H9 (cell line): ENCODE data around the gene TCEA2. TPM values are rescaled to one million over a fixed set of nuclear protein-coding genes. Genes with fewer than 3 reads are reported as not detected.

ENCODE experiments used
- DNase-seq: peaks from one replicate; pipeline ENCODE4 v3.0.0-alpha.2; 2017
- H2AFZ ChIP-seq: one replicate; pipeline ENCODE4 v1.6.1; 2013; ENCODE audit warnings: mild to moderate bottlenecking, low read length, control low read depth, moderate library complexity
- H2AK5ac ChIP-seq: 2 replicates; pipeline ENCODE4 v1.6.1; 2013; ENCODE audit warnings: low read length, control low read depth, mixed read lengths; ENCODE audit not compliant: insufficient read length
- H2BK120ac ChIP-seq: one replicate; pipeline ENCODE4 v1.6.1; 2013; ENCODE audit warnings: low read depth, mild to moderate bottlenecking, low read length, control low read depth, inconsistent platforms; ENCODE audit not compliant: poor library complexity, severe bottlenecking
- H2BK12ac ChIP-seq: 2 replicates; pipeline ENCODE4 v1.6.1; 2013; ENCODE audit warnings: low read length, control low read depth, mixed read lengths, low read depth; ENCODE audit not compliant: insufficient read length
- H2BK15ac ChIP-seq: 2 replicates; pipeline ENCODE4 v1.6.1; 2013; ENCODE audit warnings: low read depth, low read length, control low read depth
- H2BK20ac ChIP-seq: one replicate; pipeline ENCODE4 v1.6.1; 2013; ENCODE audit warnings: low read depth, mild to moderate bottlenecking, low read length, control low read depth, inconsistent platforms; ENCODE audit not compliant: poor library complexity, severe bottlenecking
- H2BK5ac ChIP-seq: 2 replicates; pipeline ENCODE4 v1.6.1; 2013; ENCODE audit warnings: low read length, control low read depth, mixed read lengths; ENCODE audit not compliant: insufficient read length
- H3K14ac ChIP-seq: 2 replicates; pipeline ENCODE4 v1.6.1; 2013; ENCODE audit warnings: low read length, control low read depth; ENCODE audit not compliant: insufficient read depth
- H3K18ac ChIP-seq: 2 replicates; pipeline ENCODE4 v1.6.1; 2013; ENCODE audit warnings: low read depth, mild to moderate bottlenecking, mixed read lengths, low read length, control low read depth; ENCODE audit not compliant: insufficient read length
- H3K23ac ChIP-seq: 2 replicates; pipeline ENCODE4 v1.6.1; 2013; ENCODE audit warnings: low read length, control low read depth, mixed read lengths, low read depth; ENCODE audit not compliant: insufficient read length
- H3K23me2 ChIP-seq: 2 replicates; pipeline ENCODE4 v1.6.1; 2013; ENCODE audit warnings: low read depth, mild to moderate bottlenecking, mixed read lengths, low read length, control low read depth; ENCODE audit not compliant: insufficient read length, poor library complexity, severe bottlenecking
- H3K27ac ChIP-seq: 2 replicates; pipeline ENCODE4 v1.5.1; 2013; ENCODE audit warnings: low read length, control low read depth, mixed read lengths, low read depth; ENCODE audit not compliant: insufficient read length
- H3K27me3 ChIP-seq: 2 replicates; pipeline ENCODE4 v1.6.1; 2013; ENCODE audit warnings: low read length, control low read depth, inconsistent platforms; ENCODE audit not compliant: insufficient read depth
- H3K4ac ChIP-seq: 2 replicates; pipeline ENCODE4 v1.6.1; 2013; ENCODE audit warnings: low read depth, mild to moderate bottlenecking, control low read depth, inconsistent platforms, low read length, moderate library complexity
- H3K4me1 ChIP-seq: 2 replicates; pipeline ENCODE4 v1.6.1; 2013; ENCODE audit warnings: low read length, control low read depth, inconsistent platforms; ENCODE audit not compliant: insufficient read depth
- H3K4me2 ChIP-seq: 2 replicates; pipeline ENCODE4 v1.6.1; 2013; ENCODE audit warnings: low read length, control low read depth, mixed read lengths; ENCODE audit not compliant: insufficient read length, insufficient read depth
- H3K56ac ChIP-seq: 2 replicates; pipeline ENCODE4 v1.6.1; 2013; ENCODE audit warnings: low read depth, mild to moderate bottlenecking, mixed read lengths, low read length, control low read depth; ENCODE audit not compliant: insufficient read length
- H3K79me1 ChIP-seq: 2 replicates; pipeline ENCODE4 v1.6.1; 2013; ENCODE audit warnings: low read depth, mild to moderate bottlenecking, moderate library complexity, low read length, control low read depth, inconsistent platforms; ENCODE audit not compliant: insufficient read depth, poor library complexity, severe bottlenecking
- H3K79me2 ChIP-seq: 2 replicates; pipeline ENCODE4 v1.6.1; 2013; ENCODE audit warnings: low read length, control low read depth, inconsistent platforms; ENCODE audit not compliant: insufficient read depth
- H3K9ac ChIP-seq: 2 replicates; pipeline ENCODE4 v1.6.1; 2013; ENCODE audit warnings: low read length, control low read depth, mixed read lengths; ENCODE audit not compliant: insufficient read length; ENCODE audit errors: extremely low read depth
- H3K9me3 ChIP-seq: one replicate; pipeline ENCODE4 v1.6.1; 2013; ENCODE audit warnings: low read depth, low read length, inconsistent platforms; ENCODE audit not compliant: control insufficient read depth
- H3T11ph ChIP-seq: one replicate; pipeline ENCODE4 v1.6.1; 2013; ENCODE audit warnings: mild to moderate bottlenecking, low read length, control low read depth, inconsistent platforms
- H4K20me1 ChIP-seq: one replicate; pipeline ENCODE4 v1.6.1; 2013; ENCODE audit not compliant: control insufficient read depth, insufficient read length, insufficient read depth
- H4K5ac ChIP-seq: 2 replicates; pipeline ENCODE4 v1.6.1; 2013; ENCODE audit warnings: low read depth, mild to moderate bottlenecking, mixed read lengths, low read length, control low read depth; ENCODE audit not compliant: insufficient read length
- H4K8ac ChIP-seq: replicated peaks from 2 replicates; pipeline ENCODE4 v1.6.1; 2013; ENCODE audit warnings: low read length, control low read depth, mixed read lengths, low read depth; ENCODE audit not compliant: insufficient read length
- H4K91ac ChIP-seq: 2 replicates; pipeline ENCODE4 v1.6.1; 2013; ENCODE audit warnings: low read depth, mild to moderate bottlenecking, moderate library complexity, mixed read lengths, low read length, control low read depth; ENCODE audit not compliant: insufficient read length
- H3K27ac Mint-ChIP-seq, 3 experiments: 2 replicates in 2 of 3; 3 replicates in 1 of 3; pipeline ENCODE4 v1.8.0; 2020 to 2021; ENCODE audit warnings: mixed read lengths in 3 of 3, mild to moderate bottlenecking in 1 of 3, moderate library complexity in 1 of 3
- H3K27me3 Mint-ChIP-seq: 2 replicates; pipeline ENCODE4 v1.8.0; 2021; ENCODE audit warnings: low read depth, mild to moderate bottlenecking, moderate library complexity, mixed read lengths
- H3K36me3 Mint-ChIP-seq, 3 experiments: 2 replicates in 2 of 3; 3 replicates in 1 of 3; pipeline ENCODE4 v1.8.0; 2020 to 2021; ENCODE audit warnings: low read depth in 3 of 3, mixed read lengths in 3 of 3; ENCODE audit not compliant: insufficient read depth in 1 of 3
- H3K4me1 Mint-ChIP-seq, 2 experiments: 2 replicates each; pipeline ENCODE4 v1.8.0; 2020; ENCODE audit warnings: mixed read lengths in 2 of 2
- H3K4me3 Mint-ChIP-seq, 2 experiments: 2 replicates in 1 of 2; 3 replicates in 1 of 2; pipeline ENCODE4 v1.8.0; 2020 to 2021; ENCODE audit warnings: mild to moderate bottlenecking in 2 of 2, mixed read lengths in 2 of 2, moderate library complexity in 1 of 2
- H3K9me3 Mint-ChIP-seq, 2 experiments: 2 replicates in 1 of 2; 3 replicates in 1 of 2; pipeline ENCODE4 v1.8.0; 2020; ENCODE audit warnings: mild to moderate bottlenecking in 2 of 2, mixed read lengths in 2 of 2, moderate library complexity in 1 of 2
- CTCF ChIP-seq: fragments of 200-600 bp; sonication (generic); conservative IDR thresholded peaks from 3 replicates; pipeline ENCODE4 v1.8.0; 2021; ENCODE audit warnings: antibody characterized with exemption, mild to moderate bottlenecking
- WGBS: extraction: QIAGEN DNeasy Blood & Tissue Kit; methylation state at CpG from one replicate; pipeline ENCODE4 v1.1.7; 2013; ENCODE audit warnings: missing lambda C conversion rate, low lambda C conversion rate, mixed read lengths; ENCODE audit not compliant: insufficient read length; ENCODE audit errors: extremely low coverage; 5-methylcytosine and 5-hydroxymethylcytosine counted together
- total RNA-seq: library from RNA; stranded (reverse); gene quantifications from 2 replicates; pipeline ENCODE4 v1.2.1, GENCODE V29; 2021

Gene TCEA2
- total RNA-seq, 1 experiment from 2014 or later = 51.7 TPM

- H3K9me3 Mint-ChIP-seq = no peaks in the 10 kb centered on the region
- H3K27ac ChIP-seq = no peak overlapping the region
- no peak overlapping the region for H3K9ac ChIP-seq
- H3K79me1 ChIP-seq = no peaks in the 10 kb centered on the region
- H3K4me3 Mint-ChIP-seq = no peak overlapping the region
- no peak overlapping the region for H2BK12ac ChIP-seq
- no peak overlapping the region for H2BK5ac ChIP-seq
- no peaks in the 10 kb centered on the region for H3K79me2 ChIP-seq
- no peak overlapping the region for H3K23ac ChIP-seq
- no peak overlapping the region for H3K14ac ChIP-seq
- no peaks in the 10 kb centered on the region for H3K9me3 ChIP-seq
- no peaks in the 10 kb centered on the region for H3K4me1 ChIP-seq
- H3K56ac ChIP-seq = no peak overlapping the region
- H3K18ac ChIP-seq = no peak overlapping the region
- H2BK15ac ChIP-seq = no peak overlapping the region
- H3K4me2 ChIP-seq = no peak overlapping the region
- H3K4ac ChIP-seq = no peak overlapping the region
- H4K5ac ChIP-seq = no peak overlapping the region
- H3K27me3 Mint-ChIP-seq = peaks cover 6% of the 10 kb centered on the region; the same call in 1 of the 2 replicates
- peaks cover 3% of the 10 kb centered on the region for H4K20me1 ChIP-seq
- no peak overlapping the region for H3T11ph ChIP-seq
- H2AFZ ChIP-seq = no peak overlapping the region
- H2AK5ac ChIP-seq = no peak overlapping the region
- no peaks in the 10 kb centered on the region; a peak in 1 of 4 replicates for H3K4me1 Mint-ChIP-seq
- no peak overlapping the region for H2BK20ac ChIP-seq
- H4K91ac ChIP-seq = no peak overlapping the region
- no peak for DNase-seq
- H3K27me3 ChIP-seq = no peaks in the 10 kb centered on the region
- H3K36me3 Mint-ChIP-seq = no peaks in the 10 kb centered on the region
- no peak overlapping the region for H3K27ac Mint-ChIP-seq
- no peak overlapping the region for H2BK120ac ChIP-seq
- H3K23me2 ChIP-seq = no peaks in the 10 kb centered on the region
- no CpG with 5 or more reads among the region's 18 CpGs for WGBS
- H4K8ac ChIP-seq = no peak overlapping the region
- TF ChIP-seq CTCF = no peak
Measured at GRCh38 chr20:64112691-64113443, 49.9 kb downstream of the TCEA2 start.
